ENCODE measurements around the gene ANKRD13D. TPM values are rescaled to one million over a fixed set of nuclear protein-coding genes. Genes with fewer than 3 reads are reported as not detected.
A peak's percentile ranks its signal among the peaks of the same experiment; 100 is the strongest.

The ANKRD13D gene
- total RNA-seq, 1 donor from 2014 or later = 9.8 TPM

DNA sequence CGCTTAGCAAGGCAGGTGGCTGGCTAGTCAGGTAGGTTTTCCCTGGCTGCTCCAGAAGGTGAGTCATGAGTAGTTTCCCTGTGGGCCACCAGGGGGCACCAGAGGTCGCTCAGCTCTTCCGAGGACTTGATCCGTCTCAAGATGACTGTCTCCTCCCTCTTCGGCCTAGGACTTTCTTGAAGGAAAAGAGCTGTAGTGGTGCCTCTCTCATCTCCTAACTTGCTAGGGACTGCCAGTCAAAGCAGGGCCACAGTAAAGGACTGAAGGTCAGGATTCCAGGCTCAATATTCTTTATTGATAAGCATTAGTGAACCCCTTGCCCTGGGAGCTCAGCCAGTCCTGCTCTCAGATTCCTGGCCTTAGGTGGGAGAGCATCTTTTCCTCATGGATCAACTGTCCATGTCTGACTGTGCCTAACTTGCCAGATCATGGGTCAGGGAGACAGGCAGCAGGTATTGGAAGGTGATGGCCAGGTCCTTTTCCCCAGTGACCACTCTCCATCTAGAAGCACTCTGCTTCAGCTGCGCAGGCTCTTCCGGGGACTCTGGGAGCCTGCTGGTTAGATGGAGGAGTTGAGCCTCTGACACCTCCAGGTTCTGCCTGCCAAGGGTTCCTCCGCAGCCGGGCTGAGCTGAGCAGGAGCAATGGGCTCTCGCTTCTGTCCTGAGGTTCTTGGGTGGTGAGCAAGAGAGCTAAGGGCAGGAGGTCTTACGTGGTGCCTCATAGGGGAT lies 62.3 kb downstream of the ANKRD13D start:
- DNase-seq (ENCODE audit: low spot score) (peak; percentile 53), ATAC-seq (peak; percentile 25)

Other genes starting within 250 kb of the ANKRD13D start
- 23.2 TPM for gene RHOD, start 232.5 kb upstream of the ANKRD13D start, total RNA-seq
- gene KDM2A, start 170.0 kb upstream of the ANKRD13D start, total RNA-seq = 39.0 TPM
- 29.0 TPM for gene GRK2, start 22.8 kb upstream of the ANKRD13D start, total RNA-seq
- gene SSH3, start 14.2 kb downstream of the ANKRD13D start, total RNA-seq = 18.2 TPM
- gene POLD4, start 64.2 kb downstream of the ANKRD13D start, total RNA-seq = 96.6 TPM
- gene CLCF1, start 84.3 kb downstream of the ANKRD13D start, total RNA-seq = 0.43 TPM
- 14.9 TPM for gene RAD9A, start 102.7 kb downstream of the ANKRD13D start, total RNA-seq
- gene PPP1CA, start 112.6 kb downstream of the ANKRD13D start, total RNA-seq = 63.1 TPM
- gene TBC1D10C, start 114.8 kb downstream of the ANKRD13D start, total RNA-seq = 1.1 TPM
- 0.28 TPM for gene CARNS1, start 126.4 kb downstream of the ANKRD13D start, total RNA-seq
- 31.5 TPM for gene RPS6KB2, start 139.2 kb downstream of the ANKRD13D start, total RNA-seq
- gene PTPRCAP, start 148.4 kb downstream of the ANKRD13D start, total RNA-seq = 2.2 TPM
- gene CORO1B, start 154.2 kb downstream of the ANKRD13D start, total RNA-seq = 44.1 TPM
- gene GPR152, start 163.4 kb downstream of the ANKRD13D start, total RNA-seq = not detected
- gene CABP4, start 166.1 kb downstream of the ANKRD13D start, total RNA-seq = 1.1 TPM
- 38.9 TPM for gene TMEM134, start 179.9 kb downstream of the ANKRD13D start, total RNA-seq
- 26.3 TPM for gene AIP, start 193.7 kb downstream of the ANKRD13D start, total RNA-seq
- gene PITPNM1, start 216.1 kb downstream of the ANKRD13D start, total RNA-seq = 19.2 TPM
- 67.4 TPM for gene CDK2AP2, start 218.9 kb downstream of the ANKRD13D start, total RNA-seq
- gene CABP2, start 234.1 kb downstream of the ANKRD13D start, total RNA-seq = not detected